Osteoblast (primary cell): ENCODE measurements around the gene PBX1. TPM values are rescaled to one million over a fixed set of nuclear protein-coding genes. Genes with fewer than 3 reads are reported as not detected.

Source experiments
- DNase-seq: peaks from one replicate; pipeline ENCODE4 v3.0.0; 2011; ENCODE audit warnings: low spot score, mixed read lengths; ENCODE audit not compliant: insufficient read length; ENCODE audit errors: missing footprints
- H2AFZ ChIP-seq: 2 replicates; pipeline ENCODE4 v1.6.0; 2011; ENCODE audit warnings: mild to moderate bottlenecking, low read length
- H3K27ac ChIP-seq: 2 replicates; pipeline ENCODE4 v1.5.1; 2011; ENCODE audit warnings: mild to moderate bottlenecking, low read depth, low read length, moderate library complexity
- H3K27me3 ChIP-seq: 2 replicates; pipeline ENCODE4 v1.6.0; 2012; ENCODE audit warnings: mild to moderate bottlenecking, control low read depth, inconsistent platforms, low read length, moderate library complexity; ENCODE audit not compliant: insufficient read depth
- H3K36me3 ChIP-seq: 2 replicates; pipeline ENCODE4 v1.5.1; 2011; ENCODE audit warnings: mild to moderate bottlenecking, low read length, control low read depth, moderate library complexity; ENCODE audit not compliant: insufficient read depth
- H3K4me1 ChIP-seq: 2 replicates; pipeline ENCODE4 v1.5.1; 2011; ENCODE audit warnings: mild to moderate bottlenecking, low read length, control low read depth, moderate library complexity; ENCODE audit not compliant: insufficient read depth
- H3K4me2 ChIP-seq: 2 replicates; pipeline ENCODE4 v1.6.0; 2011; ENCODE audit warnings: mild to moderate bottlenecking, low read length; ENCODE audit not compliant: insufficient read depth
- H3K4me3 ChIP-seq: fragments of 200-600 bp; sonication (generic); 3 replicates; pipeline ENCODE4 v1.5.1; 2012; ENCODE audit warnings: mild to moderate bottlenecking, low read length, inconsistent platforms; ENCODE audit not compliant: insufficient read depth
- H3K79me2 ChIP-seq: 2 replicates; pipeline ENCODE4 v1.6.0; 2012; ENCODE audit warnings: mild to moderate bottlenecking, low read length, control low read depth, inconsistent platforms; ENCODE audit not compliant: insufficient read depth
- H3K9me3 ChIP-seq: 2 replicates; pipeline ENCODE4 v1.5.1; 2011; ENCODE audit warnings: low read depth, low read length, control low read depth
- H4K20me1 ChIP-seq: 2 replicates; pipeline ENCODE4 v1.6.0; 2012; ENCODE audit warnings: mild to moderate bottlenecking, low read length, control low read depth; ENCODE audit not compliant: insufficient read depth
- CTCF ChIP-seq: IDR thresholded peaks from 2 replicates; pipeline ENCODE4 v1.5.1; 2011; ENCODE audit warnings: mild to moderate bottlenecking, low read depth, low read length, moderate library complexity; ENCODE audit errors: extremely low read depth
- total RNA-seq: library from RNA; depleted of rRNA; stranded (reverse); fragments of >200 nt; gene quantifications from 2 replicates; pipeline ENCODE4 v1.2.3, GENCODE V29; 2012

Gene PBX1
- total RNA-seq, 1 donor, result 10.1 TPM

- no peaks in the 10 kb centered on the region for H3K79me2 ChIP-seq
- no peak for DNase-seq
- H3K36me3 ChIP-seq, result no peaks in the 10 kb centered on the region
- no peak overlapping the region for H3K4me3 ChIP-seq
- no peak overlapping the region for H2AFZ ChIP-seq
- H3K9me3 ChIP-seq, result no peaks in the 10 kb centered on the region
- H3K4me1 ChIP-seq, result no peaks in the 10 kb centered on the region
- H4K20me1 ChIP-seq, result no peaks in the 10 kb centered on the region
- TF ChIP-seq CTCF, result no peak
- no peak overlapping the region for H3K27ac ChIP-seq
- no peak overlapping the region for H3K4me2 ChIP-seq
- H3K27me3 ChIP-seq, result no peaks in the 10 kb centered on the region
Measured at GRCh38 chr1:164689672-164690511, 130.9 kb downstream of the PBX1 start.

GRCh38 chr1:164692420-164692819, 133.4 kb downstream of the PBX1 start:
- Histone ChIP-seq H3K4me3 (no peak overlapping the region), H2AFZ (no peak overlapping the region), H3K36me3 (no peaks in the 10 kb centered on the region), H3K4me2 (no peak overlapping the region), H3K79me2 (no peaks in the 10 kb centered on the region), H3K27me3 (no peaks in the 10 kb centered on the region), H3K9me3 (no peaks in the 10 kb centered on the region), H4K20me1 (no peaks in the 10 kb centered on the region), H3K4me1 (no peaks in the 10 kb centered on the region), H3K27ac (no peak overlapping the region)
- TF ChIP-seq CTCF, result no peak
- DNase-seq, result no peak

- Histone ChIP-seq H3K9me3 (no peaks in the 10 kb centered on the region), H4K20me1 (no peaks in the 10 kb centered on the region), H3K27me3 (no peaks in the 10 kb centered on the region), H3K79me2 (no peaks in the 10 kb centered on the region), H3K36me3 (no peaks in the 10 kb centered on the region), H2AFZ (no peak overlapping the region), H3K4me2 (no peak overlapping the region), H3K4me1 (no peaks in the 10 kb centered on the region), H3K4me3 (no peak overlapping the region), H3K27ac (no peak overlapping the region)
- TF ChIP-seq CTCF, result no peak
- DNase-seq, result peak; percentile 58
Measured at GRCh38 chr1:164693564-164694359, 134.8 kb downstream of the PBX1 start.

- no peaks in the 10 kb centered on the region for H3K36me3 ChIP-seq
- no peak overlapping the region for H3K4me3 ChIP-seq
- H3K4me2 ChIP-seq, result no peak overlapping the region
- H3K9me3 ChIP-seq, result no peaks in the 10 kb centered on the region
- no peaks in the 10 kb centered on the region for H3K4me1 ChIP-seq
- no peak for TF ChIP-seq CTCF
- H3K27ac ChIP-seq, result no peak overlapping the region
- H3K79me2 ChIP-seq, result no peaks in the 10 kb centered on the region
- no peaks in the 10 kb centered on the region for H3K27me3 ChIP-seq
- H2AFZ ChIP-seq, result no peak overlapping the region
- DNase-seq, result no peak
- no peaks in the 10 kb centered on the region for H4K20me1 ChIP-seq
Measured at GRCh38 chr1:164694505-164694904, 135.5 kb downstream of the PBX1 start.
